GM12878 (cell line): ENCODE data around the gene PCDHB14. TPM values are rescaled to one million over a fixed set of nuclear protein-coding genes. Genes with fewer than 3 reads are reported as not detected.
"Not testable (repeated sequence)": the region's sequence is repeated elsewhere in the genome, so short reads cannot be mapped to it uniquely, and the experiment has no call there.

Source experiments
- ATAC-seq: fragments of 200-7000 bp; cut with Tn5 transposase; 3 replicates; pipeline ENCODE4 v1.9.1; 2020; ENCODE audit warnings: mild to moderate bottlenecking, moderate library complexity
- BruUV-seq: library from RNA; stranded (reverse); fragments of 400-500 nt; replicated peaks from 2 replicates; lab custom pipeline; 2021; lab: Mats Ljungman, UMichigan
- CTCF ChIA-PET: fragments of 300-600 bp; sonication (Branson Sonifier 250); formaldehyde crosslinking; extraction: SDS; loops from one replicate; lab custom pipeline; 2021; ENCODE audit warnings: inconsistent platforms; lab: Yijun Ruan, JAX
- POLR2A ChIA-PET: fragments of 350-600 bp; formaldehyde crosslinking; extraction: SDS; loops from one replicate; lab custom pipeline; 2021; ENCODE audit warnings: inconsistent platforms; lab: Charles Lee
- RAD21 ChIA-PET: fragments of 300-600 bp; sonication (Branson Sonifier 250); formaldehyde crosslinking; loops from one replicate; lab custom pipeline; 2023; ENCODE audit warnings: antibody characterized with exemption; ENCODE audit not compliant: unreplicated experiment; lab: Charles Lee
- SMC1A ChIA-PET: fragments of 300-600 bp; sonication (Branson Sonifier 250); formaldehyde crosslinking; loops from one replicate; lab custom pipeline; 2023; ENCODE audit not compliant: unreplicated experiment, uncharacterized antibody; lab: Charles Lee
- DNase-seq: peaks from one replicate; pipeline ENCODE4 v3.0.0-alpha.2; 2011; ENCODE audit warnings: low read depth, low spot score
- FAIRE-seq: peaks from 3 replicates; lab custom pipeline; 2011; peaks lifted over from hg19 to GRCh38; lab: Jason Lieb, UNC
- H2AFZ ChIP-seq: 2 replicates; pipeline ENCODE4 v1.6.0; 2011; ENCODE audit warnings: low read depth, low read length, control low read depth; ENCODE audit not compliant: control insufficient read depth
- H3K27ac ChIP-seq: 2 replicates; pipeline ENCODE4 v1.5.1; 2011; ENCODE audit warnings: control low read depth; ENCODE audit not compliant: control insufficient read depth, insufficient read depth
- H3K27me3 ChIP-seq, 2 experiments: replicated peaks in 1 of 2; 2 replicates each; pipeline versions ENCODE4 v1.6.0 to v1.6.1; 2011; ENCODE audit warnings: low read length in 1 of 2; ENCODE audit not compliant: control insufficient read depth in 2 of 2, insufficient read depth in 2 of 2
- H3K36me3 ChIP-seq, 2 experiments: 2 replicates each; pipeline ENCODE4 v1.5.1; 2011; ENCODE audit warnings: low read length in 1 of 2; ENCODE audit not compliant: control insufficient read depth in 2 of 2, insufficient read depth in 2 of 2
- H3K4me1 ChIP-seq: 2 replicates; pipeline ENCODE4 v1.6.1; 2011; ENCODE audit warnings: mild to moderate bottlenecking, low read length, moderate library complexity, mixed read lengths; ENCODE audit not compliant: control insufficient read depth, insufficient read depth
- H3K4me2 ChIP-seq: 2 replicates; pipeline ENCODE4 v1.6.0; 2011; ENCODE audit warnings: control low read depth; ENCODE audit not compliant: control insufficient read depth, insufficient read depth
- H3K4me3 ChIP-seq: fragments of 200-600 bp; sonication (generic); 2 replicates; pipeline ENCODE4 v1.5.1; 2016
- H3K79me2 ChIP-seq: 2 replicates; pipeline ENCODE4 v1.6.0; 2011; ENCODE audit warnings: low read length; ENCODE audit not compliant: control insufficient read depth, insufficient read depth
- H3K9ac ChIP-seq: 2 replicates; pipeline ENCODE4 v1.8.0; 2011; ENCODE audit warnings: low read length, control low read depth, mixed read lengths; ENCODE audit not compliant: control insufficient read depth, insufficient read depth
- H3K9me3 ChIP-seq: replicated peaks from 3 replicates; pipeline ENCODE4 v1.5.1; 2011; ENCODE audit warnings: mild to moderate bottlenecking, low read length; ENCODE audit not compliant: control insufficient read depth, insufficient read depth
- H4K20me1 ChIP-seq: 2 replicates; pipeline ENCODE4 v1.6.0; 2011; ENCODE audit not compliant: control insufficient read depth, insufficient read depth
- CTCF ChIP-seq, 3 experiments: IDR thresholded peaks in 2 of 3; conservative IDR thresholded peaks in 1 of 3; 2 replicates each; pipeline ENCODE4 v1.5.1; 2011; ENCODE audit warnings: low read depth in 3 of 3, low read length in 3 of 3, mild to moderate bottlenecking in 3 of 3, control low read depth in 2 of 3, moderate library complexity in 2 of 3, inconsistent platforms in 1 of 3, mixed read lengths in 1 of 3; ENCODE audit not compliant: control insufficient read depth in 2 of 3, insufficient read depth in 1 of 3; ENCODE audit errors: extremely low read depth in 1 of 3
- MYC ChIP-seq: IDR thresholded peaks from 2 replicates; pipeline ENCODE4 v1.6.1; 2011; ENCODE audit warnings: mild to moderate bottlenecking, low read length, moderate library complexity, inconsistent platforms; ENCODE audit not compliant: insufficient read depth, insufficient replicate concordance, insufficient read length, severe bottlenecking
- RAD21 ChIP-seq: IDR thresholded peaks from 2 replicates; pipeline ENCODE4 v1.6.1; 2011; ENCODE audit warnings: mild to moderate bottlenecking, low read depth, low read length, moderate library complexity; ENCODE audit not compliant: insufficient read depth
- WGBS: methylation state at CpG from one replicate; pipeline ENCODE4 v1.1.6; 2016; ENCODE audit warnings: low lambda C conversion rate; ENCODE audit not compliant: insufficient replicate concordance, insufficient coverage; ENCODE audit errors: missing lambda C conversion rate; 5-methylcytosine and 5-hydroxymethylcytosine counted together
- in situ Hi-C: fragments of 300-500 bp; cut with MboI; formaldehyde crosslinking; loops from 9 replicates; pipeline ENCODE4 v1.14.3; 2018; ENCODE audit warnings: mixed read lengths
- intact Hi-C: fragments of 100-400 bp; cut with micrococcal nuclease; formaldehyde crosslinking; loops from one replicate; pipeline ENCODE4 v1.14.2; 2022; ENCODE audit not compliant: unreplicated experiment
- polyA plus RNA-seq, 11 experiments: library from polyadenylated mRNA; depleted of rRNA in 4 of 11; unstranded in 6 of 11; stranded (reverse) in 5 of 11; fragments of >200 nt; fragmentation: Nextera tagmentation in 4 of 11; fragmentation: Illumina TruSeq in 1 of 11; extraction: Ambion mirVana in 4 of 11; extraction: Trizol in 1 of 11; gene quantifications; 1 replicate in 1 of 11; 2 replicates in 10 of 11; pipeline versions ENCODE4 v1.2.1 to v1.2.3, GENCODE V29; 2011 to 2016; ENCODE audit warnings: inconsistent platforms in 2 of 11, missing spikeins in 2 of 11, low read depth in 1 of 11
- total RNA-seq, 4 experiments: library from RNA; depleted of rRNA in 3 of 4; stranded (reverse); fragments of >200 nt in 3 of 4; fragmentation: Illumina TruSeq in 1 of 4; extraction: Trizol in 1 of 4; gene quantifications; 2 replicates each; pipeline versions ENCODE4 v1.2.1 to v1.2.3, GENCODE V29; 2013 to 2021

PCDHB14 gene
- total and polyA plus RNA-seq, 10 of the 15 experiments (the other 5 are each of a cell fraction or from before 2014, with no cell fraction given) = not detected

GRCh38 chr5:141189131-141189530, 34.0 kb upstream of the PCDHB14 start:
- H3K4me1 ChIP-seq, RAD21 ChIA-PET, H2AFZ ChIP-seq, BruUV-seq, CTCF ChIA-PET, H3K9ac ChIP-seq, SMC1A ChIA-PET, H3K27ac ChIP-seq, FAIRE-seq, DNase-seq, H3K4me3 ChIP-seq, ATAC-seq, H3K36me3 ChIP-seq, H3K9me3 ChIP-seq, in situ Hi-C loops, H4K20me1 ChIP-seq, H3K4me2 ChIP-seq, H3K79me2 ChIP-seq, H3K27me3 ChIP-seq, POLR2A ChIA-PET: not testable (repeated sequence)
- 66% methylated on average over 24 of the region's 35 CpGs for WGBS
- intact Hi-C loops = loop anchor here (10.0 kb wide), 1 partner anchor 376 kb away; no protein-coding TSS in a partner anchor

- in situ Hi-C loops = no loop called here
- ChIA-PET POLR2A (no interaction called here), RAD21 (no interaction called here)
- BruUV-seq = no TSS peak
- Histone ChIP-seq H3K36me3 (no peaks in the 10 kb centered on the region), H3K27ac (no peak within 1 kb of the TSS), H3K27me3 (no peaks in the 10 kb centered on the region)
- no peak for ATAC-seq
- TF ChIP-seq RAD21 = peak; percentile 48
- TF ChIP-seq MYC = no peak
- peak in 2 of 3 experiments; percentile 24 to 42; a peak in 3 of 6 replicates for TF ChIP-seq CTCF (IDR thresholded peaks at IDR 0.05 in 2 of 3, conservative IDR thresholded peaks at IDR 0.05 in 1 of 3; ENCODE audit: control insufficient read depth in 2 of 3, extremely low read depth in 1 of 3, insufficient read depth in 1 of 3, low read depth in 3 of 3, low read length in 3 of 3)
- TF ChIP-seq, all 136 proteins: peak for 2
- Histone ChIP-seq H4K20me1 (no peaks in the 10 kb centered on the region), H3K9me3 (no peaks in the 10 kb centered on the region; the same call in 2 of the 3 replicates), H3K79me2 (no peaks in the 10 kb centered on the region), H3K9ac (no peak within 1 kb of the TSS), H3K4me2 (no peak within 1 kb of the TSS), H3K4me1 (no peaks in the 10 kb centered on the region), H3K4me3 (no peak within 1 kb of the TSS), H2AFZ (no peak within 1 kb of the TSS)
- intact Hi-C loops = no loop called here
- DNase-seq = no peak
- ChIA-PET SMC1A (interaction anchor here (0.7 kb wide), 1 partner anchor 177 kb away, joined by 3 read pairs; the partner anchor contains the start of gene PCDHGB3), CTCF (interaction anchor here (1.1 to 1.3 kb wide), 2 partner anchors 37 to 365 kb away, joined by 3 to 6 read pairs; no protein-coding TSS in a partner anchor)
- FAIRE-seq = no peak
- WGBS = 17% methylated on average over 10 of the region's 10 CpGs
Measured at GRCh38 chr5:141192110-141192725, 30.9 kb upstream of the PCDHB14 start, which contains the start of gene PCDHB10. Gene PCDHB10 (plus strand): TSS chr5:141192353. CDS start chr5:141192553, 200 bp downstream.

GRCh38 chr5:141194332-141194731, 28.8 kb upstream of the PCDHB14 start:
- FAIRE-seq, in situ Hi-C loops, intact Hi-C loops: not testable (repeated sequence)

More at GRCh38 chr5:141194332-141194731, 28.8 kb upstream of the PCDHB14 start:
- H3K27ac ChIP-seq, H3K4me1 ChIP-seq, POLR2A ChIA-PET, RAD21 ChIA-PET, H3K4me3 ChIP-seq, SMC1A ChIA-PET, H3K36me3 ChIP-seq, DNase-seq, ATAC-seq, H3K79me2 ChIP-seq, CTCF ChIA-PET, H3K27me3 ChIP-seq, H3K9ac ChIP-seq, H4K20me1 ChIP-seq, BruUV-seq, H3K9me3 ChIP-seq, H2AFZ ChIP-seq, H3K4me2 ChIP-seq: not testable (repeated sequence)
- 76% methylated on average over 4 of the region's 37 CpGs for WGBS
